Measurements from ENCODE around the gene DNAH2.
A peak's percentile ranks its signal among the peaks of the same experiment; 100 is the strongest.

GRCh38 chr17:7687908-7688807, 29.4 kb upstream of the DNAH2 start, which contains the start of gene WRAP53:
- TF ChIP-seq CTCF (IDR thresholded peaks at IDR 0.05): peak; percentile 98 to 99 (median 99)
- no peak for TF ChIP-seq POLR2A (IDR thresholded peaks at IDR 0.05)

All from testis (tissue), 2 donors.